ENCODE results near the gene MGAT5B.
A peak's percentile ranks its signal among the peaks of the same experiment; 100 is the strongest.
"Not testable (repeated sequence)": the region's sequence is repeated elsewhere in the genome, so short reads cannot be mapped to it uniquely, and the experiment has no call there.

Gene MGAT5B

GRCh38 chr17:76966486-76967181 lies 98.4 kb downstream of the MGAT5B start:
- Histone ChIP-seq H3K27ac (no peak overlapping the region), H3K4me3 (no peak overlapping the region)

GRCh38 chr17:76967762-76968161 lies 99.6 kb downstream of the MGAT5B start:
- no peak overlapping the region for H3K27ac ChIP-seq
- no peak overlapping the region for H3K4me3 ChIP-seq

- no peak overlapping the region for H3K27ac ChIP-seq
- H3K4me3 ChIP-seq: peak overlapping the region in 4 of 7 experiments; percentile 6 to 26 (median 10)
Measured at GRCh38 chr17:76968707-76969597, 100.7 kb downstream of the MGAT5B start.

GRCh38 chr17:76969598-76970172 lies 101.5 kb downstream of the MGAT5B start:
- H3K4me3 ChIP-seq: peak overlapping the region in 3 of 7 experiments; percentile 6 to 26 (median 12)
- H3K27ac ChIP-seq: no peak overlapping the region

- H3K4me3 ChIP-seq, H3K27ac ChIP-seq: not testable (repeated sequence)
Measured at GRCh38 chr17:76970228-76970627, 102.0 kb downstream of the MGAT5B start.

- no peak overlapping the region for H3K4me3 ChIP-seq
- no peak overlapping the region for H3K27ac ChIP-seq
Measured at GRCh38 chr17:76972046-76972641, 103.9 kb downstream of the MGAT5B start.

- Histone ChIP-seq H3K27ac (no peak overlapping the region), H3K4me3 (no peak overlapping the region)
Measured at GRCh38 chr17:76973040-76973439, 104.8 kb downstream of the MGAT5B start.

- Histone ChIP-seq H3K27ac (no peak overlapping the region), H3K4me3 (no peak overlapping the region)
Measured at GRCh38 chr17:76974721-76975120, 106.5 kb downstream of the MGAT5B start.

- not testable (repeated sequence) for H3K4me3 ChIP-seq, H3K27ac ChIP-seq
Measured at GRCh38 chr17:76978050-76978449, 109.8 kb downstream of the MGAT5B start.

GRCh38 chr17:76981545-76982295 lies 113.5 kb downstream of the MGAT5B start:
- no peak overlapping the region for H3K4me3 ChIP-seq
- H3K27ac ChIP-seq: no peak overlapping the region

- Histone ChIP-seq H3K27ac (peak overlapping the region in 2 of 21 experiments; percentile 2 to 65), H3K4me3 (no peak overlapping the region)
Measured at GRCh38 chr17:76982408-76983074, 114.3 kb downstream of the MGAT5B start.

- Histone ChIP-seq H3K27ac (peak overlapping the region in 2 of 21 experiments; percentile 2 to 65), H3K4me3 (no peak overlapping the region)
Measured at GRCh38 chr17:76983075-76983775, 115.0 kb downstream of the MGAT5B start.

- H3K27ac ChIP-seq: no peak overlapping the region
- no peak overlapping the region for H3K4me3 ChIP-seq
Measured at GRCh38 chr17:76986365-76986764, 118.2 kb downstream of the MGAT5B start.

- no peak overlapping the region for H3K4me3 ChIP-seq
Measured at GRCh38 chr17:76987486-76988093, 119.4 kb downstream of the MGAT5B start.

GRCh38 chr17:76988796-76989195 lies 120.6 kb downstream of the MGAT5B start:
- no peak overlapping the region for H3K4me3 ChIP-seq
- H3K27ac ChIP-seq: no peak overlapping the region

More at GRCh38 chr17:76987486-76988093, 119.4 kb downstream of the MGAT5B start:
- no peak overlapping the region for H3K27ac ChIP-seq

GRCh38 chr17:76989519-76989918 lies 121.3 kb downstream of the MGAT5B start:
- H3K27ac ChIP-seq: no peak overlapping the region
- no peak overlapping the region for H3K4me3 ChIP-seq

- no peak overlapping the region for H3K4me3 ChIP-seq
- H3K27ac ChIP-seq: no peak overlapping the region
Measured at GRCh38 chr17:76992891-76993290, 124.7 kb downstream of the MGAT5B start.

GRCh38 chr17:76993651-76994050 lies 125.4 kb downstream of the MGAT5B start:
- H3K4me3 ChIP-seq: no peak overlapping the region
- no peak overlapping the region for H3K27ac ChIP-seq

Measured in skin epidermis (tissue), 12 donors.